GM19467 (cell line): Measurements from ENCODE around the gene CELF3.
"Not testable (repeated sequence)": the region's sequence is repeated elsewhere in the genome, so short reads cannot be mapped to it uniquely, and the experiment has no call there.

Source experiments
- ATAC-seq: cut with Tn5 transposase; IDR thresholded peaks from one replicate; pipeline ENCODE4 v1.9.1; 2021; ENCODE audit warnings: mild to moderate bottlenecking, moderate library complexity; ENCODE audit not compliant: unreplicated experiment

Gene CELF3

DNA sequence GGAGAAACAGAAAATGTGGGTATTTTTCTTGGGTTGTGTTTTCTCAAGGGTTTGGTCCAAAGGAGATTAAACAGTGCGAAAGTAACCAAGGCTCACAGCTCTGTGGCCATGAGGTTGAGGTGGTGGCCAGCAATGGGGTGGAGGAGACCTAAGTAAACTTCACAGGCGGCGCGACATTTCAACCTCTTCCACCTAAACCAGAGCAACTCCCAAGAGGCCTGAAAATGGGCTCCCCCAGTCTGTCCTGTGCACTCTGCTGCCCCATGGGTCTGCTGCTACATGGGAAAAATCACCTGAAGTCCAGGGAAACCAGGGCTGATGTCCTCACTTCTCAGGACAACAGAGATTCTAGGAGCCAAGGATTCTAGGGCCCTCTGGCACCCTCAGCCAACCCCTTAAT, 12.4 kb downstream of the CELF3 start:
- ATAC-seq, result no peak

DNA sequence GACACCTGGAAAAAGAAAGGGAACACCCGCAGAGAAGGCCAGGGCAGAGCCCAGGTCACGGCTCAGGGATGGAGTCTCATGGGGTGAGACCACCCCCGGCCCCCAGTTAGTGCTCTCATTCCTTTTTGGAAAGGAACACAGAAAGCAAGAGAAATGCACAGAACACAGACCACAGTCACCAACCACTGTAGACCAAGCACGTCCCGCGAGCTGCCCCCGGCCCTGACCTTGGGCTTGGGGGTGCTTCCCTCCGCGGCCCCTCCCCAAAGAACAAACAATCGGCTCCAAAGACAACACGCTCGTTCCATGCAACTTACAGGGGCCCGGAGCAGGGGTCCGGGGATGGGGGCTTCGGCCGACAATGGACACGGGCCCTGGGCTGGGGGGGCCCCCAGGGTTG, 12.8 kb downstream of the CELF3 start:
- ATAC-seq, result no peak

DNA sequence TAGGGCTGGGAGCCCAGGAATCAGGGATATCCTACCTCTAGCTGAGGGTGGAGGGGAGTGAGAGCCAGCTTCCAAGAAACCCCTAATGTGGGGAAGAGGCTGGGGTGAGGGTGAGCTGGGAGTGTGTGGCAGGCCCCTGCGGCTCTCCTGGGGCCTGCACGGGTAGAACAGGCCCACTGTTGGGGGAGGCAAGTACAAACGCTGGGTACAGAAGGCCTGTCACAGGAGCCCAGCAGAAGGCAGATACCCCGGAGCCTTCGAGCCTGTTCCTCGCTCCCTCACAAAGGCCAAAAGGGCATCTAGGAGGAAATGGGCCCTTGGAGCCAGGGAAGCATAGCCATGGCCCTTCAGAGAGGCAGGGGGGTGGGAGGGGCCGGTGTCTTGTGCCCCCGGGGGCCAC, 13.7 kb downstream of the CELF3 start:
- ATAC-seq, result no peak

DNA sequence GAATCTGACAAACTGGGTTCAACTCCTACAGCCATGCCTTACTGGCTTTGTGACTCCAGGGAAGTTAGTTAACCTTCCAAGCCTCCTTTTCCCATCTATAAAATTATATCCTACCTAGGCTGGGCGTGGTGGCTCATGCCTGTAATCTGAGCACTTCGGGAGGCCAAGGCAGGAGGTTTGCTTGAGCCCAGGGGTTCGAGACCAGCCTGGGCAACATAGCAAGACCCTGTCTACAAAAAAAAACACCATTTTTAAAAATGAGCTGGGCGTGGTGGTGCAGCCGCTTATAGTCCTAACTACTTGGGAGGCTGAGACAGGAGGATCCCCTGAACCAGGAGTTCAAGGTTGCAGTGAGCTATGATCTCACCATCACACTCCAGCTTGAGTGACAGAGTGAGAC, 15.1 kb downstream of the CELF3 start:
- ATAC-seq, result no peak

DNA sequence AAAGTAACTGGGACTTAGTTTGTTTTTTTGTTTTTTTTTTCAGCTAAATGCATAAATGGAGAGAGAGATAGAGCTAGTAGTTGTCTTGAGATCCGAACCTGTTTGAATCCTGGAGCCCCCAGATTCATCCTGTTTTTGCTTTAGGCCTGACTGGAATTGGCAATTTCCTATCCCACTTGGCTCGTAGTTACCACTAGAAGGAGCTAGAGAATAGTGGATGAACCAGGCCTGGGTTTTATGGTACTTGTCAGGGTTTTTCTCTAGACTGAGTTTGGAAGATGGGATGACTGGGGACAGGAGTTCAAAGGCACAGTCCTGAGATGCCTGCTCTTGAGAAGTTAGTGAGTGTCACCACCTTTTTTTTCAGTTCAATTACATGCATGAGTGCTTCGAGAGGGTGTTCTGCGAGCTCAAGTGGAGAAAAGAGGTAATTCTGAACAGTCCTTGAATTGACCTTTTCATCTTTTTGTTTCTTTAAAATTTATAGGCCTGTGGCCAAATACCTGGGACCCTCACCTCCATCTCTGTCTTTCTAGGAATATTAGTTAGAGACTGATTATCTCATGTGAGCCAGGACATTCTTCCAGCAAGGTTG, 23.4 kb downstream of the CELF3 start:
- no peak for ATAC-seq

DNA sequence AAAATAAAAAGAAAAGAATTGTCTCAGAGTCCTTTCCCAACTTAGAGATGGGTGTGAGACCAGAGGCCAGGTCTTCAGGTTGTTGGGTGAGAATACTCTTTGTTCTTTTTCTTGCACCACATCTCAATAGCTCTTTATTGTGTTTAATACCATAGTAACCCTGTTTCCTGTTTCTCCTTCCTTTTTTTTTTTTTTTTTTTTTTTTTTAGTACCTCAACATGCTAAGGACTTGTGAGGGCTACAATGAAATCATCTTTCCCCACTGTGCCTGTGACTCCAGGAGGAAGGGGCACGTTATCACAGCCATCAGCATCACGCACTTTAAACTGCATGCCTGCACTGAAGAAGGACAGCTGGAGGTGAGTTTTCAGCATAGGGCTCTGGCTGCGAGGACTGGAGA, 24.4 kb downstream of the CELF3 start:
- no peak for ATAC-seq

DNA sequence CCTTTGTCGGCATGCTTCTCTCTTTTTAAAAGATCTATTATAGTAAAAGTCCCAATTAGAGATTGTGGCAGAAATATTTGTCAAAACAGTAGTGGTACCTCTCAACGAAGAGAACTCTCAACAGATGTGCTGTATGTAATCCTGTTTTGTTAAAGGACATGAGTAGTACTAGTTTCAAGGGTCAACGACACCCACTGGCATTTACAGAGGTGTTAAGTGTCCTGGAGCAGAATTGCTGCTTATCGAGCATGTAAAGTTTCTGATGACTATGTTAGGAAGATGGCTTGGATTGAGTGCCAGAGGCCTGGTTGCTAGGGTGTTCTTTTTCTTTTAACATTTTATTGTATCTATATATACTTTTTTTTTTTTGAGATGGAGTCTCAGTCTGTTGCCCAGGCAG, 27.1 kb downstream of the CELF3 start:
- ATAC-seq, result no peak

DNA sequence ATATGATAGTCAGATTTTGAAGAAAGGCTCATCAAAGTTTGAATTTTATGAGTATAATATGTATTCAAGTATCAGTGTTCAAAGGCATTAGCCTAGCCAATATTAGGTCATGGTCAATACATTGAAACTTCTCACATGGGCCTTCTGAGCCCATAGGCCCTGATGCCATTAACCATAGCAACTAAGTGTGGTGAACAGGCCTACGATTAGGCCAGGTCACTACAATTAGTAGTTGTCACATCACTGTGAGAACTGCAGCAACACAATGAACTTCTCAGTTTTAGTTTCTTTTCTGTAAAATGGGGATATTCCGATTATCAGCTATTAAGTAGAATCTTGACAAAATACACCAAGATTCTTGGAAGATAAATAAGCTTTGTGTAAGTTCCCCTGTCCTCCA, 30.0 kb downstream of the CELF3 start:
- no peak for ATAC-seq

DNA sequence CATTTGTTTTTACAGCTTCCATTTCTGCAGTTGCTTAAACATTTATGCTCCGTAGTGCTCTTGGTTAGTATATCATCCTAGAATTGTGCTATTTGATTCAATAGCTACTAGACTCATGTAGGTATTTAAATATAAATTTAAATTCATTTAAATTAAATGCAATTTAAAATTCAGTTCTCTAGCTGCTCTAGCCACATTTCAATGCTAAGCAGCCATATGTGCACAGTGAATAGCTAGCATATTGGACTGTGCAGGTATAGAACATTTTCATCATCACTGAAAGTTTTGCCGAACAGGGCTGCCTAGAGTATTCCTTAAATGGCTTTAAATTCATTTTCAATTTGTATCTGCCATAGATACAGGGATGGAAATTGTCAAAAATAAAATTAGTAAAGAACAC, 32.5 kb downstream of the CELF3 start:
- no peak for ATAC-seq

DNA sequence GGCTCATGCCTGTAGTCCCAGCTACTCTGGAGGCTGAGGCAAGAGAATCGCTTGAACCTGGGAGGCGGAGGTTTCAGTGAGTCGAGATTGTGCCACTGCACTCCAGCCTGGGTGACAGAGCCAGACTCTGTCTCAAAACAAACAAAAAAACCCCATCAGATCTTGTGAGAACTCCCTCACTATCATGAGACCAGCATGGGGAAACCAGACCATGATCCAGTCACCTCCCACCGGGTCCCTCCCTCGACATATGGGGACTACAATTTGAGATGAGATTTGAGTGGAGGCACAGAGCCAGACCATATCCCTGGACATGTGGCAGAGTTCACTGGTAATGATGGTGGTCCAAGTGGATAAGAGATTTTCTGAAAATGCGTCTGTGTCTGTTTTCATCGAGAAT, 33.7 kb downstream of the CELF3 start:
- not testable (repeated sequence) for ATAC-seq

DNA sequence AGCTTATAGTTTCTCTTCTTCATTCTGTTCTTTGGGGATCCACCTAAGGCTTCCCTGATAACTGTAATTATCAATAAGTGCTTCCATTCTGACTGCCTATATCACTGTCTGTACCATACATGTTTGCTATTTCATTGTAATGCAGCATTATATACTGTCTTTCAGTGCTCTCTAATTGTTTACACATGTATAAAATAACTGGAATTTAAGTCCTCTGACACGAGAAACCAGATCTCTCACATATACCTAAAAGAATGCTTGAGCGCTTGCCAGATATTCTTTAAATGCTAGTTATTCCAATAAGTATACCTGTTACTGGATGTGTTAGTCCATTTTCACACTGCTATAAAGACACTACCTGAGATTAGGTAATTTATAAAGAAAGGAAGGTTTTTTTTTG, 34.7 kb downstream of the CELF3 start:
- ATAC-seq, result no peak

DNA sequence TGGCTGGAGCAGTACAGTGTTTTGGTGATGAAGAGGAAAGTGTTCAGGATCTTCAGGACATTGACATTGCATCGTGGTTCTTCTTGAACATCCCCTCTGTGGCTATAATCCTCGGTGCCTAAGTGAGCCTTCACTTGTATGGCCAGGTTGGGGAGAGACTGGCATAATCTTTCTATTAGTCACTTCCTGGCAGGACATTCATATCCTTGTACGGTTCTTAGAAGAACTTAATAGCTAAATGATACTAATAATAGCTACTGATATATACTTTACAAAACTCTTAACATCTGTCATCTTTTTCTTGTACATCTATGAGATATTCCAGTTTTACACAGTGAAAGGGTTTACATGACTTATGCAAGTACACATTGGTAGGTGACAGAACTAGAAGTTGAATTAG, 35.8 kb downstream of the CELF3 start:
- no peak for ATAC-seq

DNA sequence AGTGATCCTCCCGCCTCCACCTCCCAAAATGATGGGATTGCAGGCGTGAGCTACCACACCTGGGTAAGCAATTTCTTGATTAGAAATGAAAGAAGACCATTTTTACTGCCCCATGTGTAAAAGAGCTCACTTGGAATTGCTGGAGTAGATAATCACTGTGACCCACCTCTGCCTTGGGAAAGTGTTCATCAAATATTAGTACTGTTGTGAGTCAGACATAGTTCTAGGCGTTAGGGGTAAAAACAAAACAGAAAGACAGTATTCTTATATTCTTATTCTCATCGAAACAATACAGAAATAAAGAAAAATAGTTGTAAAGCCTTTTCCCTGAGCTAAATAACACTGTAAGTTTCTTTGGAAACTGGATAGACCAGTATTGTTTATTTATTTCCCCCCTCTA, 36.2 kb downstream of the CELF3 start:
- ATAC-seq, result no peak

DNA sequence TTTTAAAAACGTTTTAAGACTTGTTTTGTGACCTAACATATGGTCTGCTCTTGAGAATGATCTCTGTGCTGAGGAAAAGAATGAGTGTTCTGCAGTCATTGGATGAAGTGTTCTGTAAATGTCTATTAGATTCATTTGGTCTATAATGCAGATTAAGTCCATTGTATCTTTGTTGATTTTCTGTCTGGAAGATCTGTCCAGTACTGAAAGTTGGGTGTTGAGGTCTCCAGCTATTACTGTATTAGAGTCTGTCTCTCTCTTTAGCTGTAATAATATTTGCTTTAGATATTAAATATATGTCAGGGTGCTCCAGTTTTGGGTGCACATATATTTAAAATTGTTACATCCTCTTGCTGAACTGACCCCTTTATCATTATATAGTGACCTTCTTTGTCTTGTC, 43.2 kb downstream of the CELF3 start:
- no peak for ATAC-seq

DNA sequence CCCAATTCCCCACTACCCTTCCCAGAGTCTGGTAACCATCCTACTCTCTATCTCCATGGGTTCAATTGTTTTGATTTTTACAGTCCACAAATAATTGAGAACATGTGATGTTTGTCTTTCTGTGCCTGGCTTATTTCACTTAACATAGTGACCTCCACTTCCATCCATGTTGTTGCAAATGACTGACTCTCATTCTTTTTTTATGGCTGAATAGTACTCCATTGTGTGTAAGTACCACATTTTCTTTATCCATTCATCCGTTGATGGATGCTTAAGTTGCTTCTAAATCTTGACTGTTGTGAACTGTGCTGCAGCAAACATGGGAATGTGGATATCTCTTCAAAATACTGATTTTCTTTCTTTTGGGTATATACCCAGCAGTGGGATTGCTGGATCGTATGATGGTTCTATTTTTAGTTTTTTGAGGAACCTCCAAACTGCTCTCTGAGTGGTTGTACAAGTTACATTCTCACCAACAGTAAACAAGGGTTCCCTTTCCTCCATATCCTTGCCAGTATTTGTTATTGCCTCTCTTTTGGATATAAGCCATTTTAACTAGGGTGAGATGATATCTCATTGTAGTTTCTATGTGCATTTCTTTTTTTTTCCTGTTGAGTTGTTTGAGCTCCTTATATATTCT, 46.4 kb downstream of the CELF3 start:
- ATAC-seq, result not testable (repeated sequence)

DNA sequence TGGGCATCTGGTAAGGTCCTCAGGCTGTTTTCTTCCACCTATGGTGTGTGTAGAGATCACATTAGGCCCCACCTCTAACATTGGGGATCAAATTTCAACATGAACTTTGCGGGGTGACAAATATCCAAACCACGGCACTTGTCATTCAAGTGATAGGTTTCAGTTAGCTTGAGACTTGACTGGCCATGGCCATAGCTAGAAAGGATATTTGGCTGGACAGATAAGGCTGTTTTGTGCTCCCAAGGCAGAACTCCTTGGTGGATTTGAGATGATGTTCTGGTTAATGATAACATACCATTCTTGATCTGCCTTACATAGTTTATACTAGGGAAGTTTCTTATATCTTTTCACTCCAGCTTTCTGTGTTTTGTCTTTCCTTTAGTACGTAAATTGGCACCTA, 48.5 kb downstream of the CELF3 start:
- no peak for ATAC-seq

DNA sequence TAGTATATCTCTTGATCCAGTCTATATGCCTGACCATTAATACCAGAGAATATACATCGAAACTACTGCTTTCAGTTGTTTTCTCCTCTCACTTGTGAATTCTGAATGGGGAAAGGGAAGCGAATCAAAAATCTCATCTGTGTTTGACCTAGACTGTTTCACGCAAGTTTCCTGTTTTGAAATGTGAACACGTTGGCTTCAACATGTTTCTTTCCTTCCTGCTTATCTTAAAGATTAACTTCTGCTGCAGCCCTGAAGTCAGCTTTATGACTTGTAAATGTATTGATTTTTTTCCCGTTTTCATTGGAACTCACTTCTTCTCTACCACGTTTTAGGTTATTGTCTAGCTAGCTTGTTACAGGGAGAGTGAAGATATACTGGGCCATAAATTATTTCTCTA, 54.9 kb downstream of the CELF3 start:
- ATAC-seq, result no peak

DNA sequence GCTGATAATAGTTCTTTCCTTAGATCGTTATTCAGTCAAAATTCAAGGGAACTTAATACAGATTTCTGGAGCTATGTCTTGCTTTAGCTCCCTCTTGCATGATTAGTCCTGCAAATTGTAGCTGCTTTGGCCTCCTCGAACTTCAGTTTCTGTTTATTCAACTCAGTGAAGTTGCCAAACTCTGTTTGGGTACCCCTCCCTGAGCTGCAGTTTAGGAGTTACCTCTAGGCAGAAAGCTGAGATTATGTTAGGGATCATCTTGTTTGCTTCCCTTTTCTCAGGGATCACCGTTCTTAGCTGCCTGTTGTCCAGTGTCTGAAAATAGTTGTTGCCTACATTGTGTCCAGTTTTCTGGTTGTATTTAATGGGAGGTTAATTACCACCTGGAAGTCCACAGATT, 61.2 kb downstream of the CELF3 start:
- ATAC-seq, result no peak

DNA sequence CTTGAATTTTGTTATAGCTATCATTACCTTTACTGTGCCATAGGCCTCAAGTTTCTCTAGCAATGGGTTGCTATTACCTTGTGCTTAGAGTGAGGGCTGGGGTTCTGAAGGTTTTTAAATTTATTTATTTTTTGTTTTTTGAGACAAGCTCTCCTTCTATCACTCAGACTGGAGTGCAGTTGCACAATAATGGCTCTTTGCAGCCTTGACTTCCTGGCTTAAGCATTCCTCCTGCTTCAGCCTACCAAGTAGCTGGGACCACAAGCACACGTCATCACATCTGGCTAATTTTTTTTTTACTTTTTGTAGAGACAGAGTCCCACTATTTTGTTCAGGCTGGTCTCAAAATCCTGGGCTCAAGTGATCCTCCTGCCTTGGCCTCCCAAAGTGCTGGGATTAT, 63.2 kb downstream of the CELF3 start:
- no peak for ATAC-seq
